ENCODE results near the gene RPL23.
A peak's percentile ranks its signal among the peaks of the same experiment; 100 is the strongest.
"Not testable (repeated sequence)": the region's sequence is repeated elsewhere in the genome, so short reads cannot be mapped to it uniquely, and the experiment has no call there.

The RPL23 gene

DNA sequence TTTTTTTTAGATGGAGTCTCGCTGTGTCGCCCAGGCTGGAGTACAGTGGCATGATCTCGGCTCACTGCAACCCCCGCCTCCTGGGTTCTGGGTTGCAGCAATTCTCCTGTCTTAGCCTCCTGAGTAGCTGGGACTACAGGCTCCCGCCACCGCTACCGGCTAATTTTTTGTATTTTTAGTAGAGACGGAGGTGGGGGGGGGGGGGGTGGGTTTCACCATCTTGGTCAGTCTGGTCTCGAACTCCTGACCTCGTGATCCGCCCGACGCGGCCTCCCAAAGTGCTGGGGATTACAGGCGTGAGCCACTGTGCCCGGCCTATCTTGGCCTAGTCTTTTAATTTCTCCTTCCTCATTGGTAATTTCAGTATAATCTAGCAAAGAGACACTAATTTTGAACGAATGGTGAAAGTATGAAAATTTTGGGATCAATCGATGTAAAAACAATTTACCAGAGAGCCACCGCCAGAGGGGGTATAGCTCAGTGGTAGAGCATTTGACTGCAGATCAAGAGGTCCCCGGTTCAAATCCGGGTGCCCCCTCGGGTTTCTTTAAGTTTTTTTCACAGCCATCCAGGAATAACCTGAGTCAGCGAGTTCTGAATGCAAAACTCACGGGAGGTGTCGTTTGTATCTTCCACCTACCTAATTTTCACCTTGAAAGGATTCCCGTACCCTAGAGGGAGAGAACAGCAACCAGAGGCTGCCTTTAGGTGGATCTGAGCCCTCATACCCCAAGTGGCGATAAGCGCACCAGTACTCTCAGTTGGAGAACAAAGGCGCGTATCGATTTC, 13.9 kb upstream of the RPL23 start:
- DNase-seq, result no peak

- DNase-seq, result no peak
Measured at GRCh38 chr17:38864636-38865398, 11.3 kb upstream of the RPL23 start.

DNA sequence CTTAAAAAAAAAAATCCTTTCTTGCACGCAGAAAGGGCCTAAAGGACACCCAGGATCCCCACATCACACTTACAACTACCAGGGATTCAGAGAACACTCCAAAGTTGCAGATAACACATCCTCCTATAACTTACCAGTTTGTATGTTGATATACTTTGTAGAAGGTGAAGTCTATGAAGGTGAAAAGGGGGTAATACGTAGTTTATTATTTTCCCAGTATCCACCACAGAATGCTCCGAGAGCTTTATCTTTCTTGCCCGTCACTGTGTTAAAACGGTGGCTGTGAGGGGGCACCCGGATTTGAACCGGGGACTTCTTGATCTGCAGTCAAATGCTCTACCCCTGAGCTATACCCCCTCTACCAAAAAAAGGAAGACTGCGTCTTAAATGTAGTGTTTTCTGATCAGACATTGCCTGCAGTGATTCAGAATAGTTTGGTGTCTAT, 7.9 kb upstream of the RPL23 start:
- no peak for DNase-seq

DNA sequence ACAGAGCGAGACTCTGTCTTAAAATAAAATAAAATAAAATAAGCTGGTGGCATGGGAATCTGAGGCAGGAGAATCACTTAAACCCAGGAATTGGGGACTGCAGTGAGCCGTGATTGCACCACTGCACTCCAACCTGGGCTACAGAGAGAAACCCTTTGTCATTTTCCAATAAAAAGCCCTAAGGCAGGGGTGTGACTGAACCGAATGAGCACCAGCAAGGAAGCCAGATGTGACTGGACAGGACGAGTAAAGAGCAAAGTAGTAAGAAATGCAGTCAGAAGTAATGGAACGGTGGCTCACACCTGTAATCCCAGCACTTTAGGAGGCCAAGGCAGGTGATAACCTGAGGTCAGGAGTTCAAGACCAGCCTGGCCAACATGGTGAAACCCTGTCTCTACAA, 3.8 kb upstream of the RPL23 start:
- DNase-seq, result no peak

- DNase-seq, result not testable (repeated sequence)
Measured at GRCh38 chr17:38855101-38855714, 1.7 kb upstream of the RPL23 start.

DNA sequence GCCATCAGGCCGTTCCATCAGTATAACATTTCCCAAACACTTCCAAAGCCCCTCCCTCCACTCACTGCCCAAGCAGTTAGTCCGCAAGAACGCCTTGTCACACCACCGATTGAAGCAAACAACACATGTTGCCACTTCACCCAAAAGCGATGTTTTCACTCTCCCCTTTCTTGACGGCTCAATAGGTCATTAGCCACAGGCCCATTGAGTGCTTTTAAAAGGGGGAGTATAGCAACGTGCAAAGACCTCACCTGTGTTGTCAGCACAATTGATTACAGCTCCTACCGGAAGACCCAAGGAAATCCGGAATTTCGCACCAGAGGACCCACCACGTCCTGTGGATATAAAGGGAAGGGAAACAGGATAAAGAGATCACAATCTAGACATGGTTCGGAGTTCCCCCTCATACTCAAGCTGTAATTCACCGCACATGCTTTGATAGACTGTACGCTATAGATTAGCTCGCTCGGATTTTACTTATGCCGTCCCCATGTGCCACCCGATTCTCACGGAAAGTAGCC, 690 bp downstream of the RPL23 start:
- DNase-seq, result no peak

DNA sequence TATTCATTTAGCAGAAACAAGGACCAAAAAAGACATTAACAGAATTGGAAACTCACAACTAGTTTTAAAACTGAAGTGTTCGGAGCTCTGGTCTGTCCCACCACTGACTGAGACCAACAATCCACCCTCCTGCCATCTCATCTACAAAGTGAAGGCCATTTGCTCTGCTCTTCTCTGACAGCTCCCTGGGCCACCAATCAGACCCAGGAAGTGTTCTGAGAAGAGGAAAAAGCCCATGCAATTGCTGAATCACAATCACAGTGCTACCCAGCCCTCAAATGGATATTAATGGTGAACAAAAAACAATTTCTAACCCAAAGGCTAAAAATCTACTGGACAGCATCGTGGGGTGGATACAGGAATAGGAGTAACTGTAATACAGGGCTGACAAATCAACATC, 2.1 kb downstream of the RPL23 start:
- DNase-seq, result no peak

DNA sequence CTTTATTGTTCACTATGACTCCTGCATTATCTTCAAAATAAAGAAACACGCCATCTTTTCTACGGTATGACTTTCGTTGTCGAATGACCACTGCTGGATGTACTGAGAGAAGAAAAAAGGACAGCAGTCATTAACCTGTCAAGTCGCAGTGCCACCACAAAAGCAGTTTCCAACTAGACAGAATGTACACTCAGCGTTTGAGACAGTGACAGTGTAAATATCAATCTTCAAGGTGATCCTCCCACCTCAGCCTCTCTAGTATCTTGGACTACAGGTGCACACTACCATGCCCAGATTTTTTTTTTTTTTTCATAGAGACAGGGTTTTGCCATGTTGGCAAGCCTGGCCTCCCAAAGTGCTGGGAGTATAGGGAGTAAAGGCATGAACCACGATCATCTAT, 3.1 kb downstream of the RPL23 start:
- no peak for DNase-seq

GRCh38 chr17:38848939-38849605, 4.4 kb downstream of the RPL23 start:
- DNase-seq, result no peak

GRCh38 chr17:38848557-38848891, 5.0 kb downstream of the RPL23 start:
- no peak for DNase-seq

GRCh38 chr17:38844261-38844757, 9.2 kb downstream of the RPL23 start:
- no peak for DNase-seq

DNA sequence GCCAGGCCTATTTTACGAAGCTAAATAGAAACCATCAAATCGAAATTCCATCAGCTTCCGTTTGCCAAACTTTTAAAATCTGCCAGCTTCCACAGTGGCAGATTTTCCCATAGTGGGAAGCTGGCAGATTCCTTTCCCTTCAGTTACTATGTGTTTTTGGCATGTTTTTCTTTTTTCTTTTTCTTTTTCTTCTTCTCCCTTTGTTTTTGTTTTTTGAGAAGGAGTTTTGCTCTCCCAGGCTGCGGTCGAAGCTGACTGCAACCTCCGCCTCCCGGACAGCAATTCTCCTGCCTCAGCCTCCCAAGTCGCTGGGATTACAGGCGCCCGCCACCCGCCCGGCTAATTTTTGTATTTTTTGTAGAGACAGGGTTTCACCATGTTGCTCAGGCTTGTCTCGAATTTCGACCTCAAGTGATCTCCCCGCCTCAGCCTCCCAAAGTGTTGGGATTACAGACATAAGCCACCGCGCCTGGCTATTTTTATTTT, 27.7 kb downstream of the RPL23 start:
- DNase-seq, result no peak

DNA sequence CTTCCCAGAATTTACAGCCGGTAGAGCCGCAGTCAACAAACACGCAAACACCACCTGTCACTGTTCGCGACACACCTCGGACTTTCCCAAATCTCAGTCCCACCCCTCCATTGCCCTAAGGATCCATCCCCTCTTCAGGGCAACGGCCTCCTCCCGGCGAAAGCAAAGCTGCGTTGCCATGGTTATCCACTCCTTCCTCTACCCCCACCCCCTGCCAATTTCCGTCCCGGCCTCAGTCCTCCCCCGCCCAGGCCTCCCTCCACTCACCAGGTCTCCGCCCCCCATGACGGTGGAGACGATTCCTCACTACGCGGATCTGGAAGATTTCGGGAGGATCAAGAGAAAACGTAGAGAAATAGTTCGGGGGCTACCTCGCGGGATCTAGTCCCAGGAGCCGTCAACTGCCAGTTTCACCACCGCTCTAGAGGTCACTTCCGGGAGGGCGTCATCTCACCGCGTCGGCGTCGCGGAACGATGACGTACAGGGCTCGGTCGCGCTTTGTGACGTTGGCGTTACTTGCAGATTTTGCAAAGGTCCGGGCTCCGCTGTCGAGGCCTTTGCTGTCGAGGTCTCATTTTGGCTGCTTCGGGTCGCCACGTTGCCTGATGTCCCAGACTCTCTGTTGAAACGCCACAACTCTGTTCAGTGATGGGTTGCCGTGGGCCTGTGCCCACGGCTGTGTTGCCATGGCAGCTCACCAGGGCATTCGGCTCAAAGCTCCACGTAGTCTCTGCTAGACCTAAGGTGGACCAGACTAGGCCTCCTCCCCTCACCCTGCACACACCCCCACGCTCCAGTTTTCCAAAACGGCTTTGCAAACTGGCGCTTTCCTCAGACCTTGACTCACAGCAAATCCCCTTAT, 28.4 kb downstream of the RPL23 start, which contains the start of gene CWC25:
TSS of gene CWC25 (minus strand) at position 423 of the 863 bp plus-strand sequence. CDS start at position 285, 138 bp downstream.
- DNase-seq, result peak; percentile 89

DNA sequence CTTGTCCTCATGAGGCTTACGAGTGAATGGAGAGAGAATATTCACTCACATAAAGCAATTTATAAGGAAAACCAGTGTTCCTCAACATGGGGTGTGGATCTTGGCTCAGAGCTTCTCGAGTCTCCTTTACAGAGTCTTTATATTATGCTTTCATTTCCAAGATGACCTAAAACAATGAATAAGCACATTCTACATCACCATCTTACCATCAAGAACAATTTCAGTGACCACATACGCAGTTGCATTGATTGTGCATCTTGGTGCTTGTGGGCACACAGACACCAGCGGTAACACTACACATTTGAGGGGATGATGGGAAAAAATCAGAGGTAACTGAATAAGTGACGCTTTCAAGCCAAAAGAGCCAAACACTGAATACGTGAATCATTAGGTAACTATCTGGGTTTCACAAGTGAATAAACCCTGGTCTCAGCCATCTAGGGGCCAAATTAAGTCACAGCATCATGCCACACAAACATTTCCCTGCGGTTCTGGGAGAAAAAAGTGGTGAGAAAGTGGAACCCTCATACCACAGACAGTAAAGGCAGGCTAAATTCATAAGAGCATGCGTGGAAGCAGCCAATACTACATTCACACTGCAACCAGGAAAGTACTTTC, 37.8 kb downstream of the RPL23 start:
- DNase-seq, result no peak

DNA sequence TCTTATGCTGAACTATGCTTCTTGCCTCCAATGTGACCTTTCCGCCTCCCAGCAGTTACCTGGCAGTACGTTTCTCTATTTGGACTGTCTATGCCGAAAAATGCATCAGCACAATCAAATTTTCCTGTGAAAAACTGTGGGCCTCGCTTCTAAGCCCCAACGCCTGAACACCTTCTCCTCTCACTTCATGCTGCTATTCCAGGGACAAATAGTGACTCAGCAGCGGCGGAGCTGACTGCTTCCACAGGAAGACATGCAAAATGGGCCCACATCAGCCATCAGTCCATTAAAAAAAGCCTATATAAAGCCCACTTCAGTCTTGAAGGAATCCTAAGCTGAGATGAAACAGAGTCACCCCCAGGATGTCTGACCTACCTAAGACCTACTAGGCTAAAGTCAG, 43.7 kb downstream of the RPL23 start:
- no peak for DNase-seq

DNA sequence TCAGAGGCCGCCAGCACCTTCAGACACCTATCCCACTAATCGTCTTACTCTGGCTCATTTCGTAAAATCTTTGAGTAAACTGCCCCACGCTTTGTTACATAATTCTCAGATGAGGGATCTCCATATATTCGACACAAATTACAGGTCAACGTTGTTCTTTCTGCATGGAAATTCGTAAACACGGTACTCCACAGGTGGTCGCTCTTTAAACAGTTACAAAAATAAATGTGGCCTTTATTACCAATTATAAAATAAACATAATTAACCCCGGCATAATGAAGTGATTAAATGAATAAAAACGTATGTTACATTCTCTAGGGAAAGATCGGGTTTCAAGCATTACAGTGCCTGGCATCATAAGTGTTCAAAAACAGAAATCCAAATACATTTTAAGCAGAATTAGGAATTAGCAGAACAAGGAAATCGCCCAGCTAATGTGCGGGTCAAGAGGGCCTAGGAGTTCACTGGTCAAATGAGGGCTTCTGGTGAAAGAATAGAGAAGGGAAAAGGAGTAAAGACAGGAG, 53.2 kb downstream of the RPL23 start:
- DNase-seq, result no peak

DNA sequence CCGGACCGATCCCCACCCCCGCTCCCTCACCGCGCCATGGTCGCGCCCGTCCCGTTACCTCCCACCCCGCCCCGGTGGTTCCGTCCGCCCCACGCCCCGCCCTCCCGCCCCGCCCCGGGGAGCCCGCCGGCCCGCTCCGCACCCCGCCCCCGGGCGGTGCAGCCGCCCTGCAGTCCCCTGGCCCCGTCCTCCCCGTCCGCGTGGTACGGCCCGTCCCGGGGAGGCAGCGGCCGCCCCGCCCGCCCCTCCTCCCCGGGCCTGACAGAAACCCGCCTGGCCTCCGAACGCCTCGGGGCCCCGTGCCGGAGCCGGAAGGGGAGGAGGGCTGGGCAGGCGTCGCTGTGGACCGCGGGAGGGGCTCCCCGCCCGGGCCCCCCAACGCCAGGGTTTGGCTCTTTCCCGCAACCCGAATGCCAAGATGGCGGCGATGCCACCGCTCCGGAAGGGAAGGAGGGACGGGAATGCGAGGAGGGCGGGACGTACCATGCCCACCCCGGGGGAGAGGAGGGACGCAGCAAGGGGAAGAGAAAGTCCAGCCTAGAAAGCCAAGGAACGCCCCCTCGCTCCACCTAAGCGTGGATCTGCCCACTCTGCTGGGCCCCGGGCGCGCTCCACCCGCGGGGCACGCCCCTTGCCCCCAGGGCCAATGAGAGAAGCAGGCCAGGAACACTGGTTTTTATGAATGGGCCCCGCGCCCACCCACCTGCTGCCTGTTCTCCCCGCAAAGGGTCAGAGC, 53.9 kb downstream of the RPL23 start, which contains the start of gene PIP4K2B:
TSS of gene PIP4K2B (minus strand) at position 56 of the 736 bp plus-strand sequence. CDS start 132 bp downstream, outside the sequence.
- peak; percentile 96 for DNase-seq

GRCh38 chr17:38798614-38799500, 54.7 kb downstream of the RPL23 start:
- DNase-seq, result no peak

All from NCI-H2107 (cell line).